Fibroblast of pulmonary artery (primary cell): ENCODE measurements around the gene PRKAG2.

Source experiments
- DNase-seq: peaks from one replicate; pipeline ENCODE4 v3.0.0-alpha.2; 2010; ENCODE audit warnings: low read depth
- H3K4me3 ChIP-seq: replicated peaks from 2 replicates; pipeline ENCODE4 v1.5.1; 2011; ENCODE audit warnings: low read depth, mild to moderate bottlenecking, control low read depth, low read length, moderate library complexity
- TF ChIP-seq, protein P1 (sequence below): IDR thresholded peaks from 2 replicates; pipeline ENCODE4 v1.5.1; 2011; ENCODE audit warnings: mild to moderate bottlenecking, control low read depth, low read length, inconsistent platforms; ENCODE audit errors: missing control alignments

Gene PRKAG2

DNA sequence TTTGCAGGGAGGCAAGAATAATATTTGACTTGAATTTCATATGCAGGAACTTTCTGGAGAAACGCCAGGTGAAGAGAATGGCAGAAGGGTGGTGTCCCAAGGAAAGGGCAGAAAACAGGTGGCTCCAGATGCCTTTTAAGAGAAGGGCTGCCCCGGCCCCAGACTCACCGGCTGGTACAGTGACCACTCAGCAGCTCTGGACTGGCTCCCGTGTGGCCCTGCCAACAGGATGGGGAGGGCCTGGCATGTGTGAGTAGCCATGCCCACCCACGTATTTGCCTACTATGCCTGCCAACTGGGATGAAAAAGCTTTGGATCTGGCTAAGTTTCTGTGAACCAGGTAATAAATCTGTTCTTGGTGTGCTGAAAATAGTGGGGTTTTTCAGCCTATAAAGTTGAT is 159.5 kb downstream of the PRKAG2 start:
- no peak for DNase-seq
- TF ChIP-seq, protein P1, sequence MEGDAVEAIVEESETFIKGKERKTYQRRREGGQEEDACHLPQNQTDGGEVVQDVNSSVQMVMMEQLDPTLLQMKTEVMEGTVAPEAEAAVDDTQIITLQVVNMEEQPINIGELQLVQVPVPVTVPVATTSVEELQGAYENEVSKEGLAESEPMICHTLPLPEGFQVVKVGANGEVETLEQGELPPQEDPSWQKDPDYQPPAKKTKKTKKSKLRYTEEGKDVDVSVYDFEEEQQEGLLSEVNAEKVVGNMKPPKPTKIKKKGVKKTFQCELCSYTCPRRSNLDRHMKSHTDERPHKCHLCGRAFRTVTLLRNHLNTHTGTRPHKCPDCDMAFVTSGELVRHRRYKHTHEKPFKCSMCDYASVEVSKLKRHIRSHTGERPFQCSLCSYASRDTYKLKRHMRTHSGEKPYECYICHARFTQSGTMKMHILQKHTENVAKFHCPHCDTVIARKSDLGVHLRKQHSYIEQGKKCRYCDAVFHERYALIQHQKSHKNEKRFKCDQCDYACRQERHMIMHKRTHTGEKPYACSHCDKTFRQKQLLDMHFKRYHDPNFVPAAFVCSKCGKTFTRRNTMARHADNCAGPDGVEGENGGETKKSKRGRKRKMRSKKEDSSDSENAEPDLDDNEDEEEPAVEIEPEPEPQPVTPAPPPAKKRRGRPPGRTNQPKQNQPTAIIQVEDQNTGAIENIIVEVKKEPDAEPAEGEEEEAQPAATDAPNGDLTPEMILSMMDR = no peak
- H3K4me3 ChIP-seq = no peak overlapping the region

DNA sequence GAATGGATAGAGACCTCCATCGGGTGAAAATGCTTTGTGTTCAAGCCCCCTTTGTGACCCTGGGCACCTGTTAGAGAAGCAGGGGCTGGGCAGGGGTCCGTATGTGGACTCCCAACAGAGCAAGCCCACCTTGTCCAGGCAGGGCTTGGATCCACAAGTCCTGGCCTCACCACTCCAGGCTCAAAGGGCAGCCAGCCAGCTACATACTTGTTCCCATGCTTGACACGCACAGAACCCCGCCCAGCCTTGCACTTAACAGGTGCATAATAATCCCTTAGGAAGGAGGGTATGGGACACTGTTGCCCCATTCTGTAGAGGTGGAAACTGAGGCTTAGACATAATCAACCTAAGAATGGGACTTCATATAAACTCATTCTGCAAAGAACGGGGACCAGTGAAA is 160.6 kb downstream of the PRKAG2 start:
- no peak for DNase-seq
- no peak overlapping the region for H3K4me3 ChIP-seq
- TF ChIP-seq, protein P1 = no peak

DNA sequence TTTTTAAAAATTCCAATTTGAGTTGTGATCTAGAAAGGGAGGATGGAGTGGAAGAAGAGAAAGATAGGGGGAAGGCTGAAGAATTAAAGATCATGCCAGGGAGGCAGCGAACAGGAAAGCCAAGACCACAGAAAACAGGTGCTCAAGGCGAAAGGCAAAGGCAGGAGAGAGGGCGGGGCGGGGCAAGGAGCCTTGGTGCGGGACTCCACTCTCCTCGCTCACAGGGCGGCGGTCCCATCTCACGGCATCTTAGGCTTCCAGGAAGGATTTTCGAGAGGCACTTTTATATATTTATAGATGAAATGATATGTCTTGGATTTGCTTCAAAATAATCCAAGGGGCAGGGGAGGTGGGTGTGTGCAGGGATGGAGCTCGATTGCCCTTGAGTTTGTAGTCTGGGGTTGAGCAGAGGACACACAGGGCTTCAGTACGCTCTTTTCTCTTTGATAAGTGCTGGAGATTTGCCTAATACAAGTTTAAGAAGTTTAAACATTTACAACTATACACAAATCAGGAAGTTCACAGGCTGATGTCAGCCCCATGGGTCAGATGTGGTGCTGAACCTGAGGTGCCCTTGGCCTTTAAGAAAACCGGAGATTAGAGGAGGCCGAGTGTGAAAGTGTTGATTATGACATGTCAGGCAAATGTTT is 161.1 kb downstream of the PRKAG2 start:
- TF ChIP-seq, protein P1 = no peak
- no peak overlapping the region for H3K4me3 ChIP-seq
- no peak for DNase-seq

DNA sequence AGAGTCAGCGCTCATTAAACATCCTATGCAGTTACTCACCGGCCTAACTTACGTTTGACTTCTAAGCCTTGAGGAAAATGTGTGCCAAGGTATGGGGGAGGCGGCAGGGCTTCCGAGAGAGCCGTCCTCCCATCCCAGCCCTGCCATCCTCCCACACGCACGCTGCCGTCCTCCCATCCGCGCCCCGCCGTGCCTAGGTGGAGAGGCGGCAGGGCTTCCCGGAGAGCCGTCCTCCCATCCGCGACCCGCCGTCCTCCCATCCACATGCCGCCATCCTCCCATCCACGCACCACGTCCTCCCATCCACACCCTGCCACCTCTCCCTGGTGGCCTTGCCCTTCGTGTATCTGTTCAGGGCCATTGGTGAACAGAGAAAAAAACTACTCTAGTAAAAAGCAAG is 162.7 kb downstream of the PRKAG2 start:
- no peak overlapping the region for H3K4me3 ChIP-seq
- TF ChIP-seq, protein P1 = no peak
- DNase-seq = no peak

DNA sequence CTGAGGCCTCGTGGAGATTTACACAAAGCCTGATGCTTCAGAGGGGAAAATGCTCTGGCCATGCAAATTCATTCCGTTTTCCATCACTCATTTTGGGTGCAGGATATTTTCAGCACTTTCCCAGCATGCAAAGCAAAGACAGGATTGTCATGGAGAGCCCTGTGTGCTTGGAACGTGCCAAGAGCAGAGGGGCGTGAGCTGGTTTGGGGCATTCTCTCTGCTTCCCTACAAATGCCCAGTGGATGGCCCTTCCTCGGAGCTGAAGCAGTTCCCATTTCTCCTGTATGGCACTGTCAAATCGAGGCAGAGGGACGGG is 164.1 kb downstream of the PRKAG2 start:
- DNase-seq = no peak
- TF ChIP-seq, protein P1 = no peak
- H3K4me3 ChIP-seq = no peak overlapping the region

DNA sequence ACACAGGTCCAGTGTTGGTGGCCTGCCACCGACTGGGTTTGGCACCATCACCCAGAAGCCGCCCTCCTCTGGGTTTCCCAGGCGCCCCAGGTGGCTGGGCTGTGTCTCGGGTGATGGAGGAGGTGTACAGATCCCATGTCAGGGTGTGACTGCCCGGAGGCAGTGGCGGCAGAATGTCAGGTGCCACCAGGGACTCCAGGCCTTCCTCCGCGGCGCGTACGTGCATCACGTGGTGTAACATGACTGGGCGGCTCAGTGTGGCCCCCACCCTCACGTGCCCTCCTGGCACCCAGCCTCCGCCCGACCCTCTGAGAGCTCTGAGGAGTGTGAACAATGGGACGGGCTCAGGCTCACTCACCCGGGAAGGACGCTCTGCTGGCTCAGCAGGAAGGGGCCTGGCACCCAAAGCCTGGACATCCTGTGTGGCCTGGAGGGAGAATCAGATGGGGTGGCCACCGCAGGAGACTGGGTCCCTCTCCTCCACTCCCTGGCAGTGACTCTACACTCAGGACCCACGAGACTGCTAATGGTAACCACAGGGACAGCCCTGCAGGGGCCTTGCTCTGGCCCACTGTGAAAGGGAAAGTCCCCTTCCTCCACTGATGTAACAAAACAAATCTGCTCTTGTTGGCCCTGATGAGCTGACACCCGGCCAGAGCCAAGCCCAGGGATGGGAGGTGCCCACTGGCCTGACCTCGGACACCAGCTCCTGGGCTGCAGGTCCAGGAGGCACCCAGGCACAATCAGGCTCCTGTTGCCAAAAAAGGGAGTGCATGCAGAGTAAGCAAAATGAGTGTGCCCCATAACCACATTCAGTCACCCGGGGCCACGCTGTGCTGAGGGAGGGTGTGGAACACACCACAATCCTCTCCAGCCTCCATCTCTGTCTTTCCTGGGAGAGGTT is 164.8 kb downstream of the PRKAG2 start:
- no peak for DNase-seq
- H3K4me3 ChIP-seq = no peak overlapping the region
- TF ChIP-seq, protein P1 = no peak
